ENCODE data around the gene SLC1A2.

DNA sequence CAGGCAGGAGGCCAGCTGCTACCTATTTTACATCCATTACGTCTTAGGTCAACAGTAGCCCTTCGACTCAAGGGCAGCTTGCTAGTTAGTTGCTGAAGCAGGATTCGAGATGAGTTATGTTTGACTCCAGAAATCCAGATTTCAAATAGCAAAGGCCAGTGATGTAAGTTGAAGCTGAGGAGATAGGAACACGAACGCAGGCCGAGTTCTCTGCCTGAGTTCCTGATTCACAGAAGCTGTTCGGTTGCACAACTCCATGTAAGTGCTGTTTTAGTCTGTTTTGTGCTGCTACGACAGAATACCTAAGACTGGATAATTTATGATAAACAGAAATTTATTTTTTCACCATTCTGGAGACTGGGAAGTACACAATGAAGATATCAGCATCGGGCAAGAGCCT, 111.2 kb downstream of the SLC1A2 start:
- TF ChIP-seq, protein P1, sequence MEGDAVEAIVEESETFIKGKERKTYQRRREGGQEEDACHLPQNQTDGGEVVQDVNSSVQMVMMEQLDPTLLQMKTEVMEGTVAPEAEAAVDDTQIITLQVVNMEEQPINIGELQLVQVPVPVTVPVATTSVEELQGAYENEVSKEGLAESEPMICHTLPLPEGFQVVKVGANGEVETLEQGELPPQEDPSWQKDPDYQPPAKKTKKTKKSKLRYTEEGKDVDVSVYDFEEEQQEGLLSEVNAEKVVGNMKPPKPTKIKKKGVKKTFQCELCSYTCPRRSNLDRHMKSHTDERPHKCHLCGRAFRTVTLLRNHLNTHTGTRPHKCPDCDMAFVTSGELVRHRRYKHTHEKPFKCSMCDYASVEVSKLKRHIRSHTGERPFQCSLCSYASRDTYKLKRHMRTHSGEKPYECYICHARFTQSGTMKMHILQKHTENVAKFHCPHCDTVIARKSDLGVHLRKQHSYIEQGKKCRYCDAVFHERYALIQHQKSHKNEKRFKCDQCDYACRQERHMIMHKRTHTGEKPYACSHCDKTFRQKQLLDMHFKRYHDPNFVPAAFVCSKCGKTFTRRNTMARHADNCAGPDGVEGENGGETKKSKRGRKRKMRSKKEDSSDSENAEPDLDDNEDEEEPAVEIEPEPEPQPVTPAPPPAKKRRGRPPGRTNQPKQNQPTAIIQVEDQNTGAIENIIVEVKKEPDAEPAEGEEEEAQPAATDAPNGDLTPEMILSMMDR (IDR thresholded peaks at IDR 0.05; ENCODE audit: insufficient read depth, low read length, poor library complexity, severe bottlenecking) = no peak
- TF ChIP-seq EZH2phosphoT487 (conservative IDR thresholded peaks at IDR 0.05; ENCODE audit: low read length) = no peak
